ENCODE results near the gene PEX3. TPM values are rescaled to one million over a fixed set of nuclear protein-coding genes. Genes with fewer than 3 reads are reported as not detected.

The PEX3 gene
- total and polyA plus RNA-seq, 2 of the 4 experiments (the other 2 are of a cell fraction): 13.3 to 13.7 TPM

GRCh38 chr6:143429970-143430369 lies 20.6 kb upstream of the PEX3 start:
- Histone ChIP-seq H4K20me1 (ENCODE audit: insufficient read depth, low read length) (no peaks in the 10 kb centered on the region), H2AK9ac (replicated peaks; ENCODE audit: low read depth, low read length, poor library complexity) (no peak overlapping the region), H3K4me3 (ENCODE audit: insufficient read depth, low read depth, low read length) (no peak overlapping the region), H3K9ac (ENCODE audit: low read depth, low read length) (no peak overlapping the region), H3K14ac (replicated peaks; ENCODE audit: low read depth, low read length) (no peak overlapping the region), H3K27ac (ENCODE audit: insufficient read depth, low read length) (no peak overlapping the region), H3K27me3 (ENCODE audit: control insufficient read depth, insufficient read depth, low read length) (no peaks in the 10 kb centered on the region), H2AFZ (replicated peaks; ENCODE audit: low read length, poor library complexity) (no peak overlapping the region), H2BK5ac (ENCODE audit: low read depth, low read length, poor library complexity, severe bottlenecking) (no peak overlapping the region), H2BK20ac (ENCODE audit: low read depth, low read length) (no peak overlapping the region), H2BK120ac (ENCODE audit: low read depth, low read length) (no peak overlapping the region), H3K4me1 (ENCODE audit: control insufficient read depth, insufficient read depth, low read length) (peaks cover 2% of the 10 kb centered on the region), H3K23ac (ENCODE audit: low read depth, low read length) (no peak overlapping the region), H4K5ac (ENCODE audit: low read depth, low read length) (no peak overlapping the region), H2BK15ac (ENCODE audit: low read depth, low read length) (no peak overlapping the region), H3K4me2 (ENCODE audit: low read depth, low read length) (no peak overlapping the region), H2AK5ac (ENCODE audit: low read depth, low read length) (no peak overlapping the region), H3K4ac (ENCODE audit: low read depth, low read length) (no peak overlapping the region), H3K18ac (ENCODE audit: low read depth, low read length) (no peak overlapping the region), H3K56ac (ENCODE audit: extremely low read depth, insufficient read depth, low read length) (no peak overlapping the region), H3K9me3 (ENCODE audit: control insufficient read depth, insufficient read depth, low read length) (no peaks in the 10 kb centered on the region), H3K9me1 (ENCODE audit: insufficient read depth, low read length) (no peaks in the 10 kb centered on the region), H4K91ac (ENCODE audit: insufficient read depth, low read depth, low read length) (no peak overlapping the region), H3K36me3 (ENCODE audit: control insufficient read depth, insufficient read depth, low read length) (peaks cover 5% of the 10 kb centered on the region), H4K8ac (ENCODE audit: low read depth in 2 of 2, low read length in 2 of 2) (no peak overlapping the region), H3K79me1 (ENCODE audit: low read depth in 1 of 2, low read length in 2 of 2) (no peaks in the 10 kb centered on the region)
- ATAC-seq (ENCODE audit: low read depth) (no peak), DNase-seq (no peak)
- intact Hi-C loops (cut with micrococcal nuclease): loop anchor here (5.0 kb wide), 3 partner anchors 178 to 543 kb away; partner anchors contain the start of gene AIG1
- dilution Hi-C loops (cut with HindIII; ENCODE audit: low sequenced_read_pairs, unreplicated experiment): no loop called here
- 100% methylated on average over 1 of the region's 4 CpGs; no CpG with 5 or more reads in 1 of the 2 experiments for WGBS, 2 experiments (ENCODE audit: extremely low coverage in 2 of 2, insufficient read length in 1 of 2)
- in situ Hi-C loops (cut with MboI; ENCODE audit: low sequenced_read_pairs): loop anchor here (10.0 kb wide), 1 partner anchor 955 kb away; no protein-coding TSS in a partner anchor
- TF ChIP-seq MAZ (IDR thresholded peaks at IDR 0.05; ENCODE audit: borderline replicate concordance, low read depth, low read length) (no peak), NFE2L2 (IDR thresholded peaks at IDR 0.05; ENCODE audit: low read depth, low read length) (no peak), CHD1 (IDR thresholded peaks at IDR 0.05; ENCODE audit: low read depth, low read length) (no peak)
- ChIA-PET CTCF (no interaction called here), POLR2A (ENCODE audit: unreplicated experiment) (no interaction called here)
- BruUV-seq (replicated peaks): no TSS peak
